ENCODE measurements around the gene JAK3.
"Not testable (repeated sequence)": the region's sequence is repeated elsewhere in the genome, so short reads cannot be mapped to it uniquely, and the experiment has no call there.

The JAK3 gene

DNA sequence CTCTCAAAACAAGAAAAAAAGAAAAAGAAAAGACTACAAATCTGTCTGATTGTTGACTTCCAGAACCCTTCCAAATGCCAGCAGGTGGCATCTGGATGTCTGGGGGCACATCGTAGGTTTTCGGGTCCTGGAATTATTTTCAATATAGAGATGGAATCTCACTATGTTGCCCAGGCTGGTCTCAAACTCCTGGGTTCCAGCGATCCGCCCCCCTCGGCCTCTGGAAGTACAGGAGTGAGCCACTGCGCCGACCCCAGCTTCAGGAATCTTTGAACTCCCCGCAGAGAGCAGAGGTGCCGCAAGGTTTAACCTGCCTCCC, 53.4 kb downstream of the JAK3 start:
- H3K9me3 Mint-ChIP-seq, result no peaks in the 10 kb centered on the region
- TF ChIP-seq, protein P1, sequence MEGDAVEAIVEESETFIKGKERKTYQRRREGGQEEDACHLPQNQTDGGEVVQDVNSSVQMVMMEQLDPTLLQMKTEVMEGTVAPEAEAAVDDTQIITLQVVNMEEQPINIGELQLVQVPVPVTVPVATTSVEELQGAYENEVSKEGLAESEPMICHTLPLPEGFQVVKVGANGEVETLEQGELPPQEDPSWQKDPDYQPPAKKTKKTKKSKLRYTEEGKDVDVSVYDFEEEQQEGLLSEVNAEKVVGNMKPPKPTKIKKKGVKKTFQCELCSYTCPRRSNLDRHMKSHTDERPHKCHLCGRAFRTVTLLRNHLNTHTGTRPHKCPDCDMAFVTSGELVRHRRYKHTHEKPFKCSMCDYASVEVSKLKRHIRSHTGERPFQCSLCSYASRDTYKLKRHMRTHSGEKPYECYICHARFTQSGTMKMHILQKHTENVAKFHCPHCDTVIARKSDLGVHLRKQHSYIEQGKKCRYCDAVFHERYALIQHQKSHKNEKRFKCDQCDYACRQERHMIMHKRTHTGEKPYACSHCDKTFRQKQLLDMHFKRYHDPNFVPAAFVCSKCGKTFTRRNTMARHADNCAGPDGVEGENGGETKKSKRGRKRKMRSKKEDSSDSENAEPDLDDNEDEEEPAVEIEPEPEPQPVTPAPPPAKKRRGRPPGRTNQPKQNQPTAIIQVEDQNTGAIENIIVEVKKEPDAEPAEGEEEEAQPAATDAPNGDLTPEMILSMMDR (IDR thresholded peaks at IDR 0.05; ENCODE audit: unreplicated experiment in 3 of 3), result no peak
- H3K27ac Mint-ChIP-seq, result no peak overlapping the region
- peaks cover 5% of the 10 kb centered on the region for H3K4me1 Mint-ChIP-seq
- H3K4me3 Mint-ChIP-seq, result no peak overlapping the region
- H3K36me3 Mint-ChIP-seq (ENCODE audit: low read depth), result no peaks in the 10 kb centered on the region
- H3K27me3 Mint-ChIP-seq (ENCODE audit: low read depth), result peaks cover 81% of the 10 kb centered on the region

GRCh38 chr19:17790059-17790780, 57.6 kb downstream of the JAK3 start:
- TF ChIP-seq, protein P1 (IDR thresholded peaks at IDR 0.05; ENCODE audit: unreplicated experiment in 3 of 3), result no peak
- no peaks in the 10 kb centered on the region for H3K36me3 Mint-ChIP-seq (ENCODE audit: low read depth)
- H3K27ac Mint-ChIP-seq, result no peak overlapping the region
- H3K9me3 Mint-ChIP-seq, result no peaks in the 10 kb centered on the region
- H3K4me3 Mint-ChIP-seq, result no peak overlapping the region
- peaks cover 5% of the 10 kb centered on the region for H3K4me1 Mint-ChIP-seq
- peaks cover 43% of the 10 kb centered on the region for H3K27me3 Mint-ChIP-seq (ENCODE audit: low read depth)

GRCh38 chr19:17788632-17789031, 59.1 kb downstream of the JAK3 start:
- Mint-ChIP-seq H3K4me3 (no peak overlapping the region), H3K27ac (no peak overlapping the region), H3K4me1 (peaks cover 5% of the 10 kb centered on the region), H3K27me3 (ENCODE audit: low read depth) (peaks cover 32% of the 10 kb centered on the region), H3K36me3 (ENCODE audit: low read depth) (no peaks in the 10 kb centered on the region), H3K9me3 (no peaks in the 10 kb centered on the region)
- TF ChIP-seq, protein P1 (IDR thresholded peaks at IDR 0.05; ENCODE audit: unreplicated experiment in 3 of 3), result no peak

GRCh38 chr19:17787274-17787913, 60.4 kb downstream of the JAK3 start:
- Mint-ChIP-seq H3K9me3 (no peaks in the 10 kb centered on the region), H3K36me3 (ENCODE audit: low read depth) (peaks cover 2% of the 10 kb centered on the region), H3K4me1 (peaks cover 5% of the 10 kb centered on the region), H3K27me3 (ENCODE audit: low read depth) (peaks cover 23% of the 10 kb centered on the region), H3K4me3 (no peak overlapping the region), H3K27ac (no peak overlapping the region)
- TF ChIP-seq, protein P1 (IDR thresholded peaks at IDR 0.05; ENCODE audit: unreplicated experiment in 3 of 3), result no peak

DNA sequence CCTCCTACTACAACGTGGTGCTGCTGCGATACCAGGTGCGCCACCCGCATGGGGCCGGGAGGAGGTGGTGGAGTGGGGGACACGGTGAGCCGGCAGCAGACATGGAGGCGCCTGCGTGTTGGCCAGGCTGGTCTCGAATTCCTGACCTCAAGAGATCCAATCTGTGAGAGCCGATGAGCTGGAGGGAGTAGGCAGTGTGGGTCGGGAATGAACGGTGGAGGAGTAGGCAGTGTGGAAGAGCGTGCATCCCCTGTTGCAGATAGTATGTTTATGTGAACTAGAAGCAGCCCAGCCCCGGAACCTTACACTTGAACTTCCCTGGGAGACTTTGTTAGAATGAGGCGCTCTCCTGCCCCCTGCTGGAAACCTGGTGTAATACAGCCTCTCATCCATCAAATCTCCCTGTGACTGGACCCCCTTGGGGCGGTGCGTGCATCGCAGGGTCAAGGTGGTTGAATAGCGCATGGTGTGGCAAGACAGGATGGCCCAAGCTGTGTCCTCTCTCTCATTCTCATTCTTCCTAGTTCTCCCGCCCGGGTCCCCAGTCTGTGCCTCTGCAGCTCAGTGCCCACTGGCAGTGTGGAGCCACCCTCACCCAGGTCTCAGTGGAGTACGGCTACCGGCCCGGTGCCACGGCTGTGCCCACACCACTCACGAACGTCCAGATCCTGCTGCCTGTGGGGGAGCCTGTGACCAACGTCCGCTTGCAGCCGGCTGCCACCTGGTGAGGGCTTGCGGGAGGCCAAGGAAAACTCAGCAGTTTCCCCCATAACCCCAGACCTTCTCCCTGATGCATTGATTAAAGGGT, 63.4 kb downstream of the JAK3 start:
- Mint-ChIP-seq H3K4me3 (no peak overlapping the region), H3K9me3 (no peaks in the 10 kb centered on the region), H3K4me1 (no peaks in the 10 kb centered on the region), H3K36me3 (ENCODE audit: low read depth) (peaks cover 4% of the 10 kb centered on the region), H3K27ac (peak overlapping the region in 1 of 3 experiments; percentile 50), H3K27me3 (ENCODE audit: low read depth) (peaks cover 14% of the 10 kb centered on the region)
- TF ChIP-seq, protein P1 (IDR thresholded peaks at IDR 0.05; ENCODE audit: unreplicated experiment in 3 of 3), result peak; percentile 76 to 80 (median 77)

DNA sequence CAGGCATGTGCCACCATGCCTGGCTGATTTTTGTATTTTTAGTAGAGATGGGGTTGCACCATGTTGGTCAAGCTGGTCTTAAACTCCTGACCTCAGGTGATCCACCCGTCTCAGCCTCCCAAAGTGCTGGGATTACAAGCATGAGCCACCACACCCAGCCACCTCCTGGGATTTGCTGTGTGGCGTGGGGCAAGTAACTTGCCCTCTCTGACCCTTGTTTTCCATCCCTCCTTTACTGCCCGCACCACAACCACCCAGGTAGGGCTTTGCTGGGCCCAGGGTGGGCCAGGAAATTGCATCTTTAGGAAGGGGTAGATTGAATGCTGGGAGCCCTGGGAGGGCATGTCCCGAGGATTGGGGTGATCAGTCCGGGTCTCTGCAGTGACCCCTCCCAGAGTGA, 64.1 kb downstream of the JAK3 start:
- not testable (repeated sequence) for H3K4me1 Mint-ChIP-seq; H3K27ac Mint-ChIP-seq; H3K4me3 Mint-ChIP-seq; H3K36me3 Mint-ChIP-seq (ENCODE audit: low read depth); H3K9me3 Mint-ChIP-seq
- peaks cover 16% of the 10 kb centered on the region for H3K27me3 Mint-ChIP-seq (ENCODE audit: low read depth)

All from nephron (organoid).